NCI-H187 (cell line): ENCODE results near the gene THRB.

ENCODE experiments used
- DNase-seq, 2 experiments: peaks; one replicate each; lab custom pipeline; 2025; lab: John Stamatoyannopoulos, UW

Gene THRB

DNA sequence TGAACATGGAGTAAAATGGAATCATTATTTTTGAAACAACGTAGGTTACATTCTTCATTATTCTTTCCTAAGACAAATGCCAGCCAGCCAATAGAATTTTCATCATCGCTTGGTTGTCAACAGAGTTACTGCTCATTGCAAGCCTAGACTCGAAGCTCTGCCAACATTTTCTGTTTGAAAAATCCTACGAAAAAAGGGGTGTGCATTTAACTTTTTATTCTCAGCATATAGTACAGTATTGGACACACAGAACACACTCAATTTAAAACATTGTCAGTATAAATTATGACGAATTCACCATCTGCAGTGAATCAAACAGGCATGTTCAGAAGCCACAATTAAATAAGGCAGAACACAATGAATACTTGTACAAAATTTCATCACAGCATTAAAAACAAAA lies 317.4 kb downstream of the THRB start:
- no peak for DNase-seq

DNA sequence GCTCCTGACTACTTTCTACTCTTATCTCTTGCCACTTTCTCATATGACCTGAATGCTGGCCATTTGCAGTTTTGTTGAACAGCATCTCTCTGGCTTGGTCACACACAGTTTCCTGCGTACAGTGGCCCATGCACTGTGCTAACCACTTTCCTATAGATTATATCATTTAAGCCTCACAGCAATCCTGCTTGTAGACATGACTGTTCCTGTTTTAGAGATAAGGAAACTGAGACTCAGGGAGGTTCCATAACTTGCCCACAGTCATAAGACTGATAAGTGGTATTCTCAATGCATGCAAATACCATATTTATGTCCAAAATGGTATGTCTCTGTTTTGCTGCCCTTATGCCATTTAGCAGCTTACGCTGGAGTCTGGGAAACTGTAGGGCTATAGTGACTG lies 320.0 kb downstream of the THRB start:
- no peak for DNase-seq

DNA sequence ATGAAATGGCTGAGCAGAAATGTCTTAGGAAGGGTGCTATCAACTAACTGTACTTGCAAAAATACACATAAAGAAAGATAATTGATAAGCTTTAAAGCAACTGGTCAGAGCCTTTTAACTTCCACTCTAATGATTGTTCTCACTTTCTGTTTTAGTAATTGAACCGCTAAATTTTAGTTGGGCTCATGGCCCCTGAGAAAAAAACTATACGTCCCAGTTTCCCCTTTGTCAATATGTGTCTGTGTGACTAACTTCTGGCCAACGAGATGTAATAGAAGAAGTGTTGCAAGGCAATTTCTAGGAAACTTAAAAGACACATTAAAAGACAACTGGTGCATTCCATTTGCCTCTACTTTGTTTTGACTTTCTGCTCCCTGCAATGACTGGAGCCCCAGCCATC lies 325.7 kb downstream of the THRB start:
- DNase-seq = no peak

DNA sequence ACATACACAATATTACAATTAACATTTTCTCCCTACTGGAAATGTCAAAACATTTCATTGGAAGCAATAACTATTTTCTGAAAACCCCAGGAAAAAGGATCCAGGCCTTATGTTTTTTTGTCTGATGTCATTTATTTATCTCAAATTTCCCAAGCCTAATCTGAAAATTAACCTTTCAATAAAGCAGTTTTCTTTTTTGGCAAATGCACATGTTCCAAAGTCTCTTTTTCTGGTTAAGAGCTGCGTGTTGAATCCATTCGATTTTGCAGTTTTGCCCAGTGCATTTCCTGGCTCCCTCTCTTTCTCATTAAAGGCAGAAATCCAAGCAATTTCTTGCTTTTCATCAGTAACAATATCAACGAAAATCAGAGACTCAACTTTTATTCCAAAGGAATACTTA lies 327.2 kb downstream of the THRB start:
- DNase-seq = no peak

DNA sequence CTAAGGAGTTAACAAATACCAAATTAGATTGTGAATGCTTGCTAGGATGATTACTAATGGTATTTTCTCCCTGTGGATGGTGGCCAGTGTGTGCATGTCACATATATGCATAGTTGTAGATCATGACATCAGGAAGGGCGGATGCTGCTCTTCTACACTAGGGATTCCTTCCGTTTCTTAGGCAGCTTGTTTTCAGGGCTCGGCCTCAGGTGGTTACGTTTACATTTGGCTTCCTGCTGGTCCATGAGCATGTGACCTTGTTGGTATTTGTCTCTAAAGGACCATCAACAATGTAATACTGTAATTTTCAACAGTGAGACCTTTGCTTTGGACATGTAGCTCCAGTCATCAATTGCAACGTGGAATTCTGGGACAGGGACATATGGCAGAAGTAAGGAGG lies 328.1 kb downstream of the THRB start:
- no peak for DNase-seq

DNA sequence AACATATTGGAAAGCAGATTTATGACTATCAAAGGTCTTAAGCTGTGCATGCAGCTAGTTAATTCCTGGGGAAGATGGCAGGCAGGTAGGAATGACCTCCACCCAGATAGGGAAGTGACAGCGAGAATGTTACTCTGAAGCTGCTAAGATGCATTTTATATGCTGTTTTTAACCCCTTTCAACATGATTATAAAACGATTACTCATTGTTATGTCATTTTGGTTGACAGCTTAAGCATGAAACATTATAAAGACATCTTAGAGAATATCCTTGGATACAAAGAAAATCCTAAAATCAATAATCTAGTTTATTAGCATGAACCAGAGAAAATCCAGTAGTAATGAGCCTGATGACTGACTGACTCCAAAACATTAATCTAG lies 329.1 kb downstream of the THRB start:
- no peak for DNase-seq

DNA sequence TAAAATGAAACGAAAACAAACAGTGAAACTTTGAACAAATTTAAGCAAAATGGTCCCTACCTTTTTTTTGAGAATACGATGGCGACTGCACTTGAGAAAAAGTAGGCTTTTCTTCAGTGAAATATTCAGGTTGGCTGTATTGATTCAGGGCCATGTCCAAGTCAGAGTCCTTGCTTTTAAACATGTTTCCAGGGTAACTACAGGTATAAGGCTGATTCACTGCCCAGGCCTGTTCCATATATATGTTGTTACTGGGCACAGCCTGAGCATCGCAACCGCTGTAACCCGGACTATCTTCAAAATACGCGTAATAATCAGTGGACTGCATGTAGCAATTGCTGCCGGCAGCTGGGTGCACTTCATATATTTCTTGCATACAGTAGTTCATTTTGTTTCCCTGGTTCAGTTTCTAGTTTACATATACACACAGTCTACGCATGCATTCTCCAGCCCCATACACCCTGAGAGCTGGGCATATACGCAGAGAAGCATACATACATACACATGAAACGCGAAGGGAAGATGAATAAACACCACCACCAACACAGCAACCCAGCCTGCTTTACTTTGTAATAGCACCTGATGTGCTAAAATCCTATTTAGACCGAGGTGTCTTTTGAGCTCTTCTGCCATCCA lies 329.6 kb downstream of the THRB start:
- no peak for DNase-seq

DNA sequence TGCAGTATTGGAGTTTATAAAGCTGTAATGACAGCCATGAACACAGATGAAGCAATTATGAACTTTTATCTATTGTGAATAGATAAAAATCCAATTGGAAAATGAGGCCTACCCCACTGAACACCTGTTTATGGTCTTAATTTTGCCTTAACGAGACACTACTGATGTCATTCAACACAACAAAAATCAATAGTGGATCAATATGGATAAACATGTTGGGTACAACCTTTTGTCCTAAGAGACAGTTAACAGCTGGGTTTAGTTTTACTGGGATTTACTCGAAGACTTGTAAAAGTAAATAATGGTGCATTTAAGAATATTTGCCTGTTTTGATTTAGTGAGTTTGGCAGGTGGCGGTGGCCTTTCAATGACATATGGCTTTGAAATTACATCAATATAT lies 331.7 kb downstream of the THRB start:
- DNase-seq = no peak

DNA sequence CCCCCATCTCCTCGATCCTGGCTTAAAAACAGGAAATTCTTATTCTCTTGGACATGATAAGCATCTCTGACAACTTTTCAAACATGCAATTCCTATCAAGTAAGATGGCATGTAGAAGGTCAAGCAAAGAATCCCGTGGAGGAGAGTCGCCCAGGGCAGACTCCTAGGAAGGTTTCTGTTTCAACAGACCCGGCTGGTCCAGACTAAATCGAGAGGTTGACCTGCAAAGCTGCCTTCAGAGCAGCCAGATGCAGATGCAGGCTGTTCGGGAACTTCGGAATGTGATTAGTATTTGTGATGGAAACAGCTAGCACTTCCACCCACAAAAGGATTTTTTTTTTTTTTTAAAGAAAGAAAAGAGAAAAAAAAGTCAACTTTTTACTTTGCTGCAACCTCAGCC lies 332.8 kb downstream of the THRB start:
- DNase-seq = no peak

DNA sequence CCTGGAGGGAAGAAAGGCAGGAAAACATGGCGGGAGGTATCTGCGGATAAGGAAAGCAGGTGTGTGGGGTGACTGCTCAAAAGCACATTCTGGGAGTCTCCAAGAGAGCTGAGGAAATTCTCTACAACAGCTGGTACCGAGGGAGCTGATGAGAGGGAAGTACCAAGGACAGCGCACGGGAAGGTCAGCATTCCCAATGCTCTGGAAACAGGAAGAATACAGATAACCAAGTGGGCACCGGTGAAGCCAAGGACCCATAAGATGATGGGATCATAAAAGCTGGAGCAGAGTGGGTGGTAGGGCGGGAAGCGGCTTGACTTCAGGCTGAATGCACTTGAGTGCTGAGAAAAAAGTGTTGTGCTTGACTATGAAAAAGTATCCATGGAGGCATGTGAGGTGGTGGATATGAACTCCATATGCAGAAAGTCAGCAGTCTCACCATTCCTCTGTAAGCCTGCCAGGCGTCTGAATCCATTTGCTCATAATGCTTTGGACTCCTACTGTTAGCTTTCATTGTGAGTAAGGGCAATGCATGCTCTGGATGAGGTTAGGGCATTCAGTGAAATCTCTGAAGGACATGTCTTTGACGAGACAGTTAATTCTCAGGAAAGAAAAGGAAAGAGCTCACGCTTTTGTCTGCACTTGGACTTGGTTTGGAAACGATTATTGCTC lies 334.1 kb downstream of the THRB start:
- DNase-seq = no peak

DNA sequence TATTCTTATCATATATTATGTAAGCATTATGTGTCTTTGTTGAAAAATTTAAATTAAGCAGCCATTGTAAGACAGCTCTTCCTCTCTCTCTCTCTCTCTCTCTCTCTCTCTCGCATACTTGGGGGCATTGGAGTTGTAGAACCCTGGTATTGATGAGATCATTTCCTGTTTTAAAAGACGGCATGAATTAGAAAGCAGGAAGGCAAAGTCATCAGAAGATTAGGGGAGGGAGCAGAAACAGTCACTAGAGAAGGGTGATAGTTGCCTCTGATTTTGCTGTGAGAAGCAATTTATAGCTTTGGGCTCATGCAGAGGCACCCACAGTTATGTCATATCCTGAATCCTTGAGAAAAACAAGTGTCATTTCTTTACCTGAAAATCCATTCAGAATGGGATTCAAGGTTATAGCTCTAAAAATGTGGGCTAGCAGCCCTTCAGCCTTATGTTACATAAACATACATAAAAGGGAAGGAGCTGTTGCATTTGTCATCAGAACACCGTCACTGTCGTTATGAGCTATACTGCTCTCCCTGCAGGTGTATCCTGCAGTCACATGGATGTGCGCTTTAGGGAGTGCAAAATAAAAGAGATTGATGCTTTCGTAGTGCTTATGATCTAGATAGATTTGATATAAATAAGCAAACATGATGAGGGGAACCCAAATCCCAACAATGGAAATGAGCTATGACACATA lies 335.7 kb downstream of the THRB start:
- no peak for DNase-seq

DNA sequence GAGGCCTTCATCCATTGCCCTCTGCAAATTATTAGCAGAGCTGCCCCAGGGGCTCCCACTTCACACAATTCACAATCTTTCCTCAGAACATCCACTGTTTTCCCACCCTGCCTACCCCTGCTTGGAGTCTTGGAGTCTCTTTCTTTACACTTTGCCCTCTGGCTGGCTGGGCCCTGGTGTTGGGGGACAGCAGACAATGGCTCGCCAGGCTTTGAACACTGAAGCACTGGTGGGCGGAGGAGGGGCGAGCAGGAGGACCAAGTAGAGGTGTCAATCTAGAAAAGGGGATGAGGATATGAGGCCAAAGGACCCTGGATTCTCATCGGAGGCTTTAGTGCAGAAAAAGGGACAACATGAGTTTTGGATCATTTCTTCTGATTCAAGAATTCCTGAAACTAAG lies 337.5 kb downstream of the THRB start:
- DNase-seq = no peak

DNA sequence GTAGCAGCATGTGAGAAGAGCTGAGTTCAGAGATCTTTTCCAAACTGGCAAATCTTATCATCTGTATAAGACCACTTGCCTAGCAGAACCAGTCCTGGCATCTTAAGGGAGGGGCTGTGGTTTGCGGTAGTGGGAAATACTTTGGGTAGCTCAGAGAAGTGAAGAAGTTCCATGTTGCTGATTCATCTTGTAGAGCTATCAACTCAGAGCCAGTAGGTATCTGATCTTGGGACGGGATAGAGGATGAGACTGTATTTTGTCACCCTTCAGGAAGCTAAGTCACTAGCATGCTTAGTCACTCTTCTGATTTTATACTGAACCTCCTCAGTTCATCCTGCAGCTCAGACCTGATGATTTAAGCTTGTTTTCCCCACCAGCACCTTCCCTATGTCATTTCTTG lies 338.2 kb downstream of the THRB start:
- no peak for DNase-seq

DNA sequence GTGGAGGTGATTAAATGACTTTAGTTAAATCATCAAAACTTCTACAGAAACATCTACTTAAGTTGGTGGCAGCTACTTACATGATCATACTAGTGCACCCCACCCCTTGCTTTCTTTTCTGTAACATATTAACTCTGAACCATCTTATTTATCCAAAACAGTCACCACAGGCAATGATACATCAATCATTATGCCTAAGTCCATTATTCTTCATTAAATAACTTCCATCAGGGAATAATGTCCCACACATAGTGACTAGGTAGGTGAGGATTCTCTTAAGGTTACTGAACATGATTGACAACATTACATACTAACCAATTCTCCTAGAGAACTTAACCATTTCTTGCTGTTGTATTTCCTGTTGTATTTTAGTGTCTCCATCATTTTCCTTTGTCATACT lies 339.4 kb downstream of the THRB start:
- no peak for DNase-seq

DNA sequence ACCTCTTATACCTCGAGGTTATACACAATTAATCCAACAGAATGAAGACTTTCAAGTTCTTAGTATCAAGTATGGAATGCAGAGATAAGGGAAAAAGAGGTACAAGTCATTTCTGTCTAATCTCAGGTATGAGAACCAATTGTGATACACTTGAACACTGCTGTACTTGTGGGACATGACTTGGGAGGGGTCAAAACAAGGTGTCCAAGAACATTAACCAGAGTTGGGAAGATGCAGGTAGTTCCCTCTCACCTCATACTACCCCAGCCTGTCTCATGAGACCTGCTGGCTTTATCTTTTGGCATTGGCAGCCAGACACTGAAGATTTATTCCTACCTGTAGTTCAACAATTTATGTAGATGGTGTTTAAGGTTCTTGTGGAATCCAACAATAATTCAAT lies 339.9 kb downstream of the THRB start:
- no peak for DNase-seq

DNA sequence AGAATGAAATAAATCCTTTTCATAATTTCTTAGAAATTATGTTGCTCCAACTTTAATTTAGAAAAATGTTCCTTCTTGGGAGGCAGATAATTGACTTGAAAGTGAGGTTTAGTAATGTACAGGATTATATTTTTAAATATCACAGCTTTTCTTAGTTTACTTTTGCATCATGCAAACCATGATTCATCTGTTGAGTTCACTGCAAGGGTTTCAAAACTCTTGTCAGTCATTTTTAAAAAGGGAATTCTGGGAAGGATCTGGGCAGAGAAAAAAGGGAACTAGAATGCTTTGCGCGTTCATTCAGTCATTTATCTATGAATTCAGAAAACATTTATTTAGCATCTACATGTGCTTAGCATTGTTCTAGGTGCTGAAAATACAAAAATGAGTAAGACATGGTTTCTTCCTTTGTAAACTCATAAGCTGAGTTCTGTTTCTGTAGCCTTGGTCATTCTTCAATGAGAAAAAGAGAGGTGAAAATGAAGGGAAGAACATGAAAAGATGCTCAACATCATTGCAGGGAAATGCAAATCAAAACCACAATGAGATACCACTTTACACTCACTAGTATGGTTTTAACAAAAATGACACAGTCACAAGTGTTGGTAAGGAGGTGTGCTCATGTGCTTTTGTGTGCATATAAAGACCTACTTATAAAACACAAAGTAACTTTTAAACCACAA lies 340.5 kb downstream of the THRB start:
- DNase-seq = no peak

DNA sequence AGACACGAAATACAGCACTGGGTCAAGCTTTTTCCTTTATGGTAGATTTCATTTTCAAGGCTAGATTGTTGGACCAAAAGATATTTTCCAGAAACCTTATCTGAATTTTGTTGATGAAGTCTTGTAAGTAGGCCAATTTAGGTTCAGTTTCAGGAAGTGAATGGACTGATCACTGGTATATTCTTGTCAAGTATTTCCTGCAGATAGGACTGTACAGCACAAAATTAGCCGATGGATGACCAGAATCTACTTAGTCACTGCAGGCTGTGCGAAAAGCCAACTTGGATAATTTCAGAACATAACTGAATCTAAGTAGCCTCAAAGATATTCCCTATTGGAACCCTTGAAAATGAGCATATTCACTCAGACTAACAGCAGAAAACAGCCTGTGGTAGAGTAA lies 343.1 kb downstream of the THRB start:
- DNase-seq = no peak

DNA sequence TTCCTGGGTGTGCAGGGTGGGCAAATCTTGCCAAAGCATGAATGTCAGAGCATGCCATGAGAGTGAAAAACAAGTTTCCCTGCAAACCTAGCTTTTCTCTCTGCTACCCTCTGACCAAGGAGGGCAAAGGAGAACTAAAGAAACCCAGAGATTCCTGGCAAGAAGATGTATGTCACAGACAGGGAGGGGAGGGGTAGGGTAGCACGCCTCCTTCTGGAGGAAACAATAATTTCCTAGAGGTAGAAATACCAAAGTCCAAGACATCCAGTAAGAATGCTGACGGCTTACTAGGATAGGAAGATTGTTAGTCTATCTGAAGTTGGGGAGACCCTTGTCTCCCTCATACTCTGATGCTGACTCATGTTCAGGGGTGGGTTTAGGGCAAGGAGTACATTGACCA lies 345.6 kb downstream of the THRB start:
- no peak for DNase-seq

DNA sequence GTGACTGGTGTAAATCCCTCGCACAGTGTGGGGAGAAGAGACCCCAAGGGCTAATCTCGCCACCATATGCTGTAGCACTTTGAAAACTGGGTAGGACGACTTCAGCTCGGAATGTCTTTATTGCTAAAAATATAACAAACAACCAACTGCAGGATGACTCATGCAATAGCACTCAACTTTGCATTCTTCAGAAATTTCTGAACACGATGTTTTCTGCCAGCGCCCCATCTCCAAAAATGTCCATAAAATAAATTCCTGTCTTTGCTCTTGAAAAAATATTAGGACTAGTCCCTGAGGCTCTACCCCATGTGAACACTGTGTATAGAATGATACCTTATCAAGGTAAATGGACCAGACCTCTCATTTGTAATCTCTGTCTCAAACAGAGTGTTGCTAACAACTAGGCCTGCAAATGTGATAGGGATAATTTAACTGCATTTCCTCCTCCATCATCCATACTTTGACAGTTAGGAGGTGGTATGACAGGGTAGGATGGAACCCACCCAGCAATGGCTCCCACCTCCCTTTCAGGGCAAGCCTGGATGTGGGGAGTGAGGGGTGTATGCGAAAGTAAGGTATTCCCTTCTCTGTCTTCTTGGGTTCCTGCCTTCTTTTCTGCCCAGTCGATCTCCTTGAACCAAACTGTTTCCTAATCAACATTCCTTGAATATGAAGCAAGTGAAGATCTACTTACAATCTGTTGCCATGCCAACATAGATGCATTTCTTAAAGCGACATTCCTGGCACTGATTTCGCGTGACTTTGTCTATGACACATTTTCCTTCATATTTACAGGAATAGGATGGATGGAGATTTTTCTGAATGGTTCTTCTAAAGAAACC lies 348.4 kb downstream of the THRB start:
- DNase-seq = no peak

DNA sequence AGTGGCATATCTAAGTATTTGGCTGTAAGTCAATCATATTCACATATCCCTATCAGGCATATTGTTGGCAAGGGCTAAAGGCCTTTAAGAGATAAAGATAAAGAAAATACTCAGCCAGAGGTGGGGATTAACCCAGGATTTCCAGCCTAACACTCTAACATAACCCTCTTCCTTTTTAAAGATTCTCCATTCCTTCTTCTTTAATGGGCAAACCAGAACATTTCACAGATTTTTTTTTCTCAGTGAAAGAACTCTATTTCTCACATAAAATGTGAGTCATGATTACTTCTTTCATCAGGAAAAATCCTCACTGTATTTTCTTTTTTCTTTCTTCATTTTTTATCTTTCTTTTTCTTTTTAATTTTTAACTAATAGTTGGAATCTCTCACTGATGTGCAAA lies 349.2 kb downstream of the THRB start:
- no peak for DNase-seq

DNA sequence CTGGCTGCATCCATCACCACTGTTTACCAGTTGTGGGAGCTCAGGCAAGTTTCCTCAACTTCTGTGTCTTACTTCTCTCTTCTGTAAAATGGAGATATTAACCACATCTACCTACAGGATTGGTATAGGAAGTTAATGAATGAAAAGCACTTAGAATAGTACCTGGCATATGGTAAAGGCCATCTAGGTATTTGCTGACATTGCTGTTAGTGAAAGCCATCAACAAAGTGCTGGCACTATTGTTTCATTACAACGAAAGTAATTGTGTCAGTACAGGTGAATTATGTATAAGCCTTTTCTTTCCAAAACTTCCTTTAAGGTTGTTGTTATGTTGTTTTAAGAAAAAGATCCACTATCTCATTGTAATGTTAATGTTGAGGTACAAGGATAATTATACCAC lies 352.5 kb downstream of the THRB start:
- DNase-seq = no peak

DNA sequence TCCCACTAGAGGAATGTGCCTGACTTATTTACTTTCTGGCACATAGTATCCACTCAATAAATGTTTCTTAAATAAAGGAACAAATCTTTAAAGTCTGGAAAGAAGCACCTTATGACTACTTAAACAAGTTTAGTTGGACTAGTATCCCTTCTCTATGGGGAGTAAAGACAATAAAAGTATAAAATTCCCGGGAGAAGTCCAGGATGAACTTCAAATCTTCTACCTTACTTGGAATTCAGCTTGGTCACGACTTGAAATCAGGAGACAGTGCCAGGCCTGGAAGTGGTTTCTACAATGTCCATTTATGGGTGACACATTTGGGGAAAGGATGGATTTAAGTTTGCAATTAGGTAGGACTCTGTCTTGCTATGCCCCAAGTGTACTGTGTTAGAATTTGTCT lies 353.1 kb downstream of the THRB start:
- no peak for DNase-seq
